ENCODE data around the gene SFRP5.

SFRP5 gene

DNA sequence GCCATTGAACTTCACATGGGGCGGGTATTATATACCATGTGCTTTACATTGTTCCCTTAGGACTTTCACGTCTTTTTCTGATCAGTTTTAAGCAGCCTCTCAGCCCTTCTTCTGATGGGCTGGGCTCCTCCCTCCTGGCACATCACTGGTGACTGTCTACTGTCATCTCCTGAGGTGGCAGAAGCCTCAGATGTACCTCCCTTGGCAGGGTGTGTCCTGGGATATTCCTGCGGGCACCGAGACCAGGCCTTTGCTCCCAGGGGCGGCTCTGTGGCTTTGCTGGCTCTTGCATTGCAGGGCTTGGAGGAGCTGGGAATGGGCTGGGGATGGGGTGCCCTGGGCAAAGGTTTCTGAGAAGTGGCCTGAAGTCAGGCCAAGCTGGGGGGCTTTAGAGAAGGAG lies 43.2 kb upstream of the SFRP5 start:
- ATAC-seq (ENCODE audit: low read depth) (no peak), DNase-seq (ENCODE audit: low spot score) (no peak)
- Histone ChIP-seq H3K27ac (ENCODE audit: poor library complexity, severe bottlenecking) (no peak overlapping the region), H3K36me3 (ENCODE audit: low read depth) (no peaks in the 10 kb centered on the region), H3K4me3 (ENCODE audit: severe bottlenecking) (no peak overlapping the region), H3K27me3 (ENCODE audit: insufficient read depth, poor library complexity, severe bottlenecking) (no peaks in the 10 kb centered on the region), H3K9me3 (ENCODE audit: severe bottlenecking) (no peaks in the 10 kb centered on the region), H3K4me1 (ENCODE audit: insufficient read depth, poor library complexity, severe bottlenecking) (no peaks in the 10 kb centered on the region)
- TF ChIP-seq CTCF (IDR thresholded peaks at IDR 0.05; ENCODE audit: poor library complexity, severe bottlenecking) = no peak

- Histone ChIP-seq H3K27me3 (ENCODE audit: insufficient read depth, poor library complexity, severe bottlenecking) (no peaks in the 10 kb centered on the region), H3K9me3 (ENCODE audit: severe bottlenecking) (no peaks in the 10 kb centered on the region), H3K4me3 (ENCODE audit: severe bottlenecking) (no peak overlapping the region), H3K4me1 (ENCODE audit: insufficient read depth, poor library complexity, severe bottlenecking) (no peaks in the 10 kb centered on the region), H3K27ac (ENCODE audit: poor library complexity, severe bottlenecking) (no peak overlapping the region), H3K36me3 (ENCODE audit: low read depth) (no peaks in the 10 kb centered on the region)
- no peak for ATAC-seq (ENCODE audit: low read depth)
- TF ChIP-seq CTCF (IDR thresholded peaks at IDR 0.05; ENCODE audit: poor library complexity, severe bottlenecking) = no peak
- no peak for DNase-seq (ENCODE audit: low spot score)
Observed at GRCh38 chr10:97813311-97813710, 41.5 kb upstream of the SFRP5 start.

DNA sequence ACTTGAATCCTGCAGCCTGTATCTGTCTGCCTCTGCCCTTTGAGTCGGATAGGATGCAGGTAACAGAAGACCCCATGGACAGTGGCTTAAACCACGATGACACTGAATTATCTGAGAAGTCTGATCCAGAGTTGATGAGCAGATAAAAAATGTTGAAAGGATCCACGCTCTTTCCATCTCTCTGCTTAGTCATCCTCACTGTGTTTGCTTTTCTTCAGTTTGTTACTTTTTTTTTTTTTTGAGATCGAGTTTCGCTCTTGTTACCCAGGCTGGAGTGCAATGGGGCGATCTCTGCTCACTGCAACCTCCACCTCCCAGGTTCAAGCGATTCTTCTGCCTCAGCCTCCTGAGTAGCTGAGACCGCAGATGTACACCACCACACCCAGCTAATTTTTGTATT lies 40.9 kb upstream of the SFRP5 start:
- no peaks in the 10 kb centered on the region for H3K27me3 ChIP-seq (ENCODE audit: insufficient read depth, poor library complexity, severe bottlenecking)
- DNase-seq (ENCODE audit: low spot score) (no peak), ATAC-seq (ENCODE audit: low read depth) (no peak)
- no peak for TF ChIP-seq CTCF (IDR thresholded peaks at IDR 0.05; ENCODE audit: poor library complexity, severe bottlenecking)
- no peaks in the 10 kb centered on the region for H3K36me3 ChIP-seq (ENCODE audit: low read depth)
- no peak overlapping the region for H3K27ac ChIP-seq (ENCODE audit: poor library complexity, severe bottlenecking)
- H3K9me3 ChIP-seq (ENCODE audit: severe bottlenecking) = no peaks in the 10 kb centered on the region
- no peaks in the 10 kb centered on the region for H3K4me1 ChIP-seq (ENCODE audit: insufficient read depth, poor library complexity, severe bottlenecking)
- H3K4me3 ChIP-seq (ENCODE audit: severe bottlenecking) = no peak overlapping the region

- Histone ChIP-seq H3K4me3 (ENCODE audit: severe bottlenecking) (no peak overlapping the region), H3K27me3 (ENCODE audit: insufficient read depth, poor library complexity, severe bottlenecking) (no peaks in the 10 kb centered on the region), H3K27ac (ENCODE audit: poor library complexity, severe bottlenecking) (no peak overlapping the region), H3K4me1 (ENCODE audit: insufficient read depth, poor library complexity, severe bottlenecking) (no peaks in the 10 kb centered on the region), H3K36me3 (ENCODE audit: low read depth) (no peaks in the 10 kb centered on the region), H3K9me3 (ENCODE audit: severe bottlenecking) (no peaks in the 10 kb centered on the region)
- DNase-seq (ENCODE audit: low spot score) (no peak), ATAC-seq (ENCODE audit: low read depth) (no peak)
- no peak for TF ChIP-seq CTCF (IDR thresholded peaks at IDR 0.05; ENCODE audit: poor library complexity, severe bottlenecking)
Observed at GRCh38 chr10:97811958-97812357, 40.2 kb upstream of the SFRP5 start.

DNA sequence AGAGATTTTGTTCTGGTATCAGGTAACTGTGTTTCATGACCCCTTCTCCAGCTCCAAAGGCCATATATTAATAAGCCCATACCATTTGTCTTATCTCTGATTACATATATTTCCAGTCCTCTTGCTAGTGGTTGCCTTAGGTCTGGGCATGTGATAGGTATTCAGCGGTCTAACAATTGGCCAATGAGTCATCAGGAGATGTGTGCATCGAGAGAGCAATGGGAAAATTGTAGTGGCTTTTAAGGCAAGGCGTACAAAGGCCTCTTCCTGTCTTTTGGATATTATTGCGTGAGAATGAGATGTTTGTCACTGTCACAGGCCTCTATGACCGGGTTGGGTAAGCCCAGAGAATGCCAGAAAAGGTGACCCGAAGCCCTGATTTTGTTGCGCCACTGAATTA lies 38.6 kb upstream of the SFRP5 start:
- Histone ChIP-seq H3K27ac (ENCODE audit: poor library complexity, severe bottlenecking) (no peak overlapping the region), H3K9me3 (ENCODE audit: severe bottlenecking) (no peaks in the 10 kb centered on the region), H3K4me1 (ENCODE audit: insufficient read depth, poor library complexity, severe bottlenecking) (no peaks in the 10 kb centered on the region), H3K27me3 (ENCODE audit: insufficient read depth, poor library complexity, severe bottlenecking) (no peaks in the 10 kb centered on the region), H3K36me3 (ENCODE audit: low read depth) (no peaks in the 10 kb centered on the region), H3K4me3 (ENCODE audit: severe bottlenecking) (no peak overlapping the region)
- peak; percentile 88 for ATAC-seq (ENCODE audit: low read depth)
- no peak for DNase-seq (ENCODE audit: low spot score)
- no peak for TF ChIP-seq CTCF (IDR thresholded peaks at IDR 0.05; ENCODE audit: poor library complexity, severe bottlenecking)

All from RWPE2 (cell line).